Measurements from ENCODE around the gene ITGB2.

- TF ChIP-seq CTCF (IDR thresholded peaks at IDR 0.05; ENCODE audit: low read length), result no peak
- TF ChIP-seq EZH2 (IDR thresholded peaks at IDR 0.05; ENCODE audit: borderline replicate concordance, low read length), result no peak
These were observed 73.2 kb downstream of the ITGB2 start for GRCh38 chr21:44847261-44848056.

All from OCI-LY1 (cell line).